Measurements from ENCODE around the gene SELENON. TPM values are rescaled to one million over a fixed set of nuclear protein-coding genes. Genes with fewer than 3 reads are reported as not detected.

SELENON gene
- total and polyA plus RNA-seq, 10 of the 15 experiments (the other 5 are each of a cell fraction or from before 2014, with no cell fraction given): 0.07 to 5.1 (median 0.80) TPM

GRCh38 chr1:25784575-25785051 lies 15.4 kb upstream of the SELENON start:
- Histone ChIP-seq H3K4me3 (no peak overlapping the region), H3K9ac (ENCODE audit: control insufficient read depth, insufficient read depth, low read length) (no peak overlapping the region), H3K4me2 (ENCODE audit: control insufficient read depth, insufficient read depth) (no peak overlapping the region), H4K20me1 (ENCODE audit: control insufficient read depth, insufficient read depth) (no peaks in the 10 kb centered on the region), H3K79me2 (ENCODE audit: control insufficient read depth, insufficient read depth, low read length) (no peaks in the 10 kb centered on the region), H3K27ac (ENCODE audit: control insufficient read depth, insufficient read depth) (no peak overlapping the region), H2AFZ (ENCODE audit: control insufficient read depth, low read depth, low read length) (no peak overlapping the region), H3K36me3 (ENCODE audit: control insufficient read depth in 2 of 2, insufficient read depth in 2 of 2, low read length in 1 of 2) (no peaks in the 10 kb centered on the region), H3K9me3 (replicated peaks; ENCODE audit: control insufficient read depth, insufficient read depth, low read length) (no peaks in the 10 kb centered on the region), H3K4me1 (ENCODE audit: control insufficient read depth, insufficient read depth, low read length) (no peaks in the 10 kb centered on the region), H3K27me3 (replicated peaks in 1 of 2; ENCODE audit: control insufficient read depth in 2 of 2, insufficient read depth in 2 of 2, low read length in 1 of 2) (peaks cover 2 to 5% of the 10 kb centered on the region in 2 experiments)
- ChIA-PET SMC1A (ENCODE audit: uncharacterized antibody, unreplicated experiment) (no interaction called here), CTCF (no interaction called here), RAD21 (ENCODE audit: unreplicated experiment) (no interaction called here), POLR2A (no interaction called here)
- in situ Hi-C loops (cut with MboI): no loop called here
- no TSS peak for BruUV-seq (replicated peaks)
- no peak for DNase-seq (ENCODE audit: low read depth, low spot score)
- ATAC-seq: no peak
- no peak for FAIRE-seq
- 21% methylated on average over 9 of the region's 9 CpGs for WGBS (ENCODE audit: insufficient coverage, insufficient replicate concordance, low lambda C conversion rate, missing lambda C conversion rate)
- intact Hi-C loops (cut with micrococcal nuclease; ENCODE audit: unreplicated experiment): no loop called here
- TF ChIP-seq TCF12 (IDR thresholded peaks at IDR 0.05; ENCODE audit: low read depth, low read length) (no peak), IRF5 (IDR thresholded peaks at IDR 0.05; ENCODE audit: borderline replicate concordance) (no peak)

- H3K4me2 ChIP-seq (ENCODE audit: control insufficient read depth, insufficient read depth): no peak overlapping the region
- in situ Hi-C loops (cut with MboI) (no loop called here), intact Hi-C loops (cut with micrococcal nuclease; ENCODE audit: unreplicated experiment) (no loop called here)
- SMC1A ChIA-PET (ENCODE audit: uncharacterized antibody, unreplicated experiment): interaction anchor here (1.0 kb wide), 1 partner anchor 281 kb away, joined by 3 read pairs; no protein-coding TSS in a partner anchor
- DNase-seq (ENCODE audit: low read depth, low spot score): no peak
- no peak overlapping the region for H3K27ac ChIP-seq (ENCODE audit: control insufficient read depth, insufficient read depth)
- H3K36me3 ChIP-seq (ENCODE audit: control insufficient read depth in 2 of 2, insufficient read depth in 2 of 2, low read length in 1 of 2): no peaks in the 10 kb centered on the region
- H3K9me3 ChIP-seq (replicated peaks; ENCODE audit: control insufficient read depth, insufficient read depth, low read length): no peaks in the 10 kb centered on the region
- 50% methylated on average over 10 of the region's 10 CpGs for WGBS (ENCODE audit: insufficient coverage, insufficient replicate concordance, low lambda C conversion rate, missing lambda C conversion rate)
- no peak for FAIRE-seq
- no peak for TF ChIP-seq HDGF (IDR thresholded peaks at IDR 0.05)
- no peak for TF ChIP-seq ATF3 (IDR thresholded peaks at IDR 0.05; ENCODE audit: borderline replicate concordance, extremely low read depth, low read depth, low read length)
- TF ChIP-seq BMI1 (IDR thresholded peaks at IDR 0.05; ENCODE audit: borderline replicate concordance): no peak
- no peak for TF ChIP-seq ZBTB33 (IDR thresholded peaks at IDR 0.05)
- no peak for TF ChIP-seq MTA3 (IDR thresholded peaks at IDR 0.05; ENCODE audit: borderline replicate concordance, low read length)
- no peak for TF ChIP-seq TCF12 (IDR thresholded peaks at IDR 0.05; ENCODE audit: low read depth, low read length)
- H3K79me2 ChIP-seq (ENCODE audit: control insufficient read depth, insufficient read depth, low read length): no peaks in the 10 kb centered on the region
- no peak overlapping the region for H3K4me3 ChIP-seq
- H3K9ac ChIP-seq (ENCODE audit: control insufficient read depth, insufficient read depth, low read length): no peak overlapping the region
- peaks cover 4 to 6% of the 10 kb centered on the region in 2 experiments for H3K27me3 ChIP-seq (replicated peaks in 1 of 2; ENCODE audit: control insufficient read depth in 2 of 2, insufficient read depth in 2 of 2, low read length in 1 of 2)
- no peaks in the 10 kb centered on the region for H3K4me1 ChIP-seq (ENCODE audit: control insufficient read depth, insufficient read depth, low read length)
- BruUV-seq (replicated peaks): no TSS peak
- H2AFZ ChIP-seq (ENCODE audit: control insufficient read depth, low read depth, low read length): no peak overlapping the region
- CTCF ChIA-PET: no interaction called here
- no peak for ATAC-seq
- RAD21 ChIA-PET (ENCODE audit: unreplicated experiment): interaction anchor here (1.6 kb wide), 1 partner anchor 177 kb away, joined by 4 read pairs; no protein-coding TSS in a partner anchor
- no peaks in the 10 kb centered on the region for H4K20me1 ChIP-seq (ENCODE audit: control insufficient read depth, insufficient read depth)
- POLR2A ChIA-PET: interaction anchor here (0.9 kb wide), 1 partner anchor 84 kb away, joined by 3 read pairs; no protein-coding TSS in a partner anchor
These were observed 14.5 kb upstream of the SELENON start for GRCh38 chr1:25785333-25786067.

Measured in GM12878 (cell line).